GM21825 (cell line): ENCODE results near the gene FYN.
"Not testable (repeated sequence)": the region's sequence is repeated elsewhere in the genome, so short reads cannot be mapped to it uniquely, and the experiment has no call there.

Experiments used
- ATAC-seq: cut with Tn5 transposase; IDR thresholded peaks from one replicate; pipeline ENCODE4 v1.9.1; 2021; ENCODE audit warnings: mild to moderate bottlenecking, moderate library complexity; ENCODE audit not compliant: unreplicated experiment

Gene FYN

GRCh38 chr6:111687652-111688051 lies 185.6 kb downstream of the FYN start:
- ATAC-seq, result no peak

- ATAC-seq, result no peak
Observed at GRCh38 chr6:111686932-111687266, 186.4 kb downstream of the FYN start.

- ATAC-seq, result no peak
Observed at GRCh38 chr6:111686249-111686931, 186.9 kb downstream of the FYN start.

GRCh38 chr6:111685526-111685925 lies 187.7 kb downstream of the FYN start:
- no peak for ATAC-seq

- ATAC-seq, result no peak
Observed at GRCh38 chr6:111685058-111685457, 188.2 kb downstream of the FYN start.

GRCh38 chr6:111683749-111684267 lies 189.4 kb downstream of the FYN start:
- ATAC-seq, result no peak

GRCh38 chr6:111683157-111683556 lies 190.1 kb downstream of the FYN start:
- ATAC-seq, result no peak

GRCh38 chr6:111681860-111682259 lies 191.4 kb downstream of the FYN start:
- no peak for ATAC-seq

- ATAC-seq, result not testable (repeated sequence)
Observed at GRCh38 chr6:111680811-111681609, 192.2 kb downstream of the FYN start.

- ATAC-seq, result no peak
Observed at GRCh38 chr6:111680015-111680712, 193.1 kb downstream of the FYN start.

- no peak for ATAC-seq
Observed at GRCh38 chr6:111679126-111679858, 194.0 kb downstream of the FYN start.

- no peak for ATAC-seq
Observed at GRCh38 chr6:111677249-111677990, 195.8 kb downstream of the FYN start.

GRCh38 chr6:111676383-111676782 lies 196.9 kb downstream of the FYN start:
- ATAC-seq, result no peak

GRCh38 chr6:111674883-111675282 lies 198.4 kb downstream of the FYN start:
- ATAC-seq, result no peak

GRCh38 chr6:111674413-111674812 lies 198.8 kb downstream of the FYN start:
- no peak for ATAC-seq

- no peak for ATAC-seq
Observed at GRCh38 chr6:111673937-111674336, 199.3 kb downstream of the FYN start.

GRCh38 chr6:111673532-111673931 lies 199.7 kb downstream of the FYN start:
- ATAC-seq, result no peak

GRCh38 chr6:111672761-111673450 lies 200.3 kb downstream of the FYN start:
- ATAC-seq, result no peak

- ATAC-seq, result no peak
Observed at GRCh38 chr6:111669326-111669725, 203.9 kb downstream of the FYN start.

- no peak for ATAC-seq
Observed at GRCh38 chr6:111668410-111668809, 204.8 kb downstream of the FYN start.
